Stromal cell of bone marrow (primary cell): ENCODE results near the gene CALML4.
"Not testable (repeated sequence)": the region's sequence is repeated elsewhere in the genome, so short reads cannot be mapped to it uniquely, and the experiment has no call there.

Experiments
- DNase-seq: peaks from one replicate; pipeline ENCODE4 v3.0.0-alpha.2; 2012; ENCODE audit warnings: low read depth

Gene CALML4

GRCh38 chr15:68208136-68208535, 3.0 kb upstream of the CALML4 start:
- no peak for DNase-seq

GRCh38 chr15:68207176-68207935, 2.2 kb upstream of the CALML4 start:
- no peak for DNase-seq

GRCh38 chr15:68206711-68207151, 1.6 kb upstream of the CALML4 start:
- no peak for DNase-seq

GRCh38 chr15:68205954-68206539, 915 bp upstream of the CALML4 start:
- no peak for DNase-seq

- no peak for DNase-seq
These were observed 419 bp upstream of the CALML4 start for GRCh38 chr15:68205558-68205944.

- no peak for DNase-seq
These were observed 771 bp downstream of the CALML4 start for GRCh38 chr15:68204361-68204760.

GRCh38 chr15:68203956-68204355, 1.2 kb downstream of the CALML4 start:
- no peak for DNase-seq

- DNase-seq: no peak
These were observed 1.6 kb downstream of the CALML4 start for GRCh38 chr15:68203486-68203885.

- DNase-seq: not testable (repeated sequence)
These were observed 2.1 kb downstream of the CALML4 start for GRCh38 chr15:68202994-68203393.

- DNase-seq: no peak
These were observed 3.3 kb downstream of the CALML4 start for GRCh38 chr15:68201879-68202261.

GRCh38 chr15:68201153-68201878, 3.8 kb downstream of the CALML4 start:
- no peak for DNase-seq

- DNase-seq: no peak
These were observed 4.9 kb downstream of the CALML4 start for GRCh38 chr15:68200016-68200861.

GRCh38 chr15:68199340-68199739, 5.8 kb downstream of the CALML4 start:
- DNase-seq: no peak

- DNase-seq: no peak
These were observed 7.3 kb downstream of the CALML4 start for GRCh38 chr15:68197661-68198437.

GRCh38 chr15:68197170-68197492, 8.0 kb downstream of the CALML4 start:
- DNase-seq: no peak

- no peak for DNase-seq
These were observed 8.5 kb downstream of the CALML4 start for GRCh38 chr15:68196445-68197169.

GRCh38 chr15:68195336-68196112, 9.6 kb downstream of the CALML4 start:
- DNase-seq: no peak

GRCh38 chr15:68192804-68193486, 12.2 kb downstream of the CALML4 start:
- no peak for DNase-seq

GRCh38 chr15:68192117-68192516, 13.0 kb downstream of the CALML4 start:
- DNase-seq: no peak

GRCh38 chr15:68191555-68191954, 13.6 kb downstream of the CALML4 start:
- DNase-seq: no peak
